Brain microvascular endothelial cell (primary cell): ENCODE results near the gene LONP1.
A peak's percentile ranks its signal among the peaks of the same experiment; 100 is the strongest.

Source experiments
- DNase-seq: peaks from one replicate; pipeline ENCODE4 v3.0.0-alpha.2; 2020
- H3K27ac ChIP-seq: fragments of 250-450 bp; sonication (Bioruptor Pico); 2 replicates; pipeline ENCODE4 v1.5.1; 2020; ENCODE audit warnings: mild to moderate bottlenecking, moderate library complexity
- H3K27me3 ChIP-seq: fragments of 250-450 bp; sonication (Bioruptor Pico); replicated peaks from 2 replicates; pipeline ENCODE4 v1.5.1; 2020; ENCODE audit warnings: mild to moderate bottlenecking
- H3K36me3 ChIP-seq: fragments of 250-450 bp; sonication (Bioruptor Pico); replicated peaks from 2 replicates; pipeline ENCODE4 v1.5.1; 2020; ENCODE audit warnings: mild to moderate bottlenecking
- H3K4me3 ChIP-seq: 2 replicates; pipeline ENCODE4 v1.5.1; 2011; ENCODE audit warnings: low read depth, mild to moderate bottlenecking, control low read depth, low read length, moderate library complexity
- in situ Hi-C: cut with HindIII; loops from 2 replicates; pipeline ENCODE4 v1.10.0; 2017; ENCODE audit warnings: low sequenced_read_pairs, low pct_ligation_motif_present
- TF ChIP-seq, protein P1 (sequence below): IDR thresholded peaks from 2 replicates; pipeline ENCODE4 v1.5.1; 2011; ENCODE audit warnings: low read depth, mild to moderate bottlenecking, moderate library complexity, low read length, control low read depth, inconsistent platforms; ENCODE audit errors: missing control alignments

LONP1 gene

DNA sequence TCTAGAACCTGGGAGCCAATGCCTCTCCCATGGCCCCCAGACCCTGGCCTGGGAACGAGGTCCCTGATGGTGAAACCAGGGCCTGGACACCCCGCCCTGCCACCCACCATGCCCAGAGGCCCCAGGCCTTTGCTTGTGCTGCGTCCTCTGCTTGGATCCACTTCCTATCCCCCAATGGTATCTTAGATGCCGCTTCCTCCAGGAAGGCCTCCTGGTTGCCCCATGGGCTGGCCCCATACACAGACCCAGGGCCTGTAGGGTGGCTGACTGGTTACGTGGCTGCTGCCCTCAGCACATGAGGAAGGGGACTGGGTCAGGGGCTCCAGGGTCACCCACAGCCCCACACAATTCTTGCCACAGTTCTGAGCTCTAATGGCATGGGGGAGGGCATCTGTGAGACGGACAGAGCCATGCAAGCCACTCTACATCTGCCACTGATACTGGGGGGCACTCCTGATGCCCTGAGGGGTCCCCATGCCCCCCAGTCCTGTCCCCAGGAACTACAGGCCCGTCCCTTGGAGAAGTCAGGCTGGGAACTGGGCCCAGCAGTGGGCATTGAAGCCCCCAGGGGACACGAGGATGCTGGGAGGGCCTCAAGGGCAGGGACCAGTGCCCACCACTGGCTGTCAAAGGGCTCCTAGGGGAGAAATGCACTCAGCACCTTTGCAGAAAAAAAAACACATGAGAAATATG is 24.8 kb downstream of the LONP1 start:
- Histone ChIP-seq H3K36me3 (peaks cover 75% of the 10 kb centered on the region), H3K27ac (no peak overlapping the region), H3K27me3 (no peaks in the 10 kb centered on the region), H3K4me3 (no peak overlapping the region)
- TF ChIP-seq, protein P1, sequence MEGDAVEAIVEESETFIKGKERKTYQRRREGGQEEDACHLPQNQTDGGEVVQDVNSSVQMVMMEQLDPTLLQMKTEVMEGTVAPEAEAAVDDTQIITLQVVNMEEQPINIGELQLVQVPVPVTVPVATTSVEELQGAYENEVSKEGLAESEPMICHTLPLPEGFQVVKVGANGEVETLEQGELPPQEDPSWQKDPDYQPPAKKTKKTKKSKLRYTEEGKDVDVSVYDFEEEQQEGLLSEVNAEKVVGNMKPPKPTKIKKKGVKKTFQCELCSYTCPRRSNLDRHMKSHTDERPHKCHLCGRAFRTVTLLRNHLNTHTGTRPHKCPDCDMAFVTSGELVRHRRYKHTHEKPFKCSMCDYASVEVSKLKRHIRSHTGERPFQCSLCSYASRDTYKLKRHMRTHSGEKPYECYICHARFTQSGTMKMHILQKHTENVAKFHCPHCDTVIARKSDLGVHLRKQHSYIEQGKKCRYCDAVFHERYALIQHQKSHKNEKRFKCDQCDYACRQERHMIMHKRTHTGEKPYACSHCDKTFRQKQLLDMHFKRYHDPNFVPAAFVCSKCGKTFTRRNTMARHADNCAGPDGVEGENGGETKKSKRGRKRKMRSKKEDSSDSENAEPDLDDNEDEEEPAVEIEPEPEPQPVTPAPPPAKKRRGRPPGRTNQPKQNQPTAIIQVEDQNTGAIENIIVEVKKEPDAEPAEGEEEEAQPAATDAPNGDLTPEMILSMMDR = no peak
- DNase-seq = no peak
- in situ Hi-C loops = no loop called here

DNA sequence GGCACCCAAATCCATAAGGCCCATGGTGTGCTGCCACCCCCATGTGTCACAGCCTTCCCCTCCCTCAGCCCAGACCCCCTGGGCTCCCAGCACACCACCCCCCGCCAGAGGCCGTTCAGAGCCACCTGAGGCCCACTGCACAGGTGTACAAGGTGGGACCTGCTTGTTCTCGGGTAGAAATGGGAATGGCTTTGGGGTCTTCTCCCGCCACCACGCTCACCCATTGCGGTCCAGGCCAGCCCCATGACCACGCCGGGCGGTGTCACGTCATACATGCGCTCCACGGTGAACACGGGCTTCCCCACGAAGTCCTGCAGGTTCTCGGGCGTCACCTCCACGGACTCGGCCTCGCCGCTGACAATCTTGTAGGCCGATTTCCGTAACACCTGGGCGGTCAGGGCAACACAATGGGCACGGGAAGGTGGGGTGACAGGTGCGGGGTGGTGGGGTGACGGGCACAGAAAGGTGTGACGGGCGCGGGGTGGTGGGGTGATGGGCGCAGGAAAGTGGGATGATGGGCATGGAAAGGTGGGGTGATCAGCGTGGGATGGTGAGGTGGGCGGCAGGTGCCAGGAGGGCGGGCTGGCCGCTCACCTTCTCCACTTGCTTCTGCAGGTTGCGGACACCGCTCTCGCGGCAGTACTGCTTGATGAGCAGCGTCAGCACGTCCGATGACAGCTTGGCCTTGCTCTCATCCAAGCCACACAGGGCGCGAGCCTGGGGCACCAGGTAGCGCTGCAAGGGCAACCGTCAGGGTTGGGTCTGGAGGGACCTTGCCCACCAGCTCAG is 25.6 kb downstream of the LONP1 start:
- TF ChIP-seq, protein P1 = no peak
- Histone ChIP-seq H3K4me3 (no peak overlapping the region), H3K36me3 (peaks cover 75% of the 10 kb centered on the region), H3K27ac (no peak overlapping the region), H3K27me3 (no peaks in the 10 kb centered on the region)
- in situ Hi-C loops = no loop called here
- DNase-seq = no peak

DNA sequence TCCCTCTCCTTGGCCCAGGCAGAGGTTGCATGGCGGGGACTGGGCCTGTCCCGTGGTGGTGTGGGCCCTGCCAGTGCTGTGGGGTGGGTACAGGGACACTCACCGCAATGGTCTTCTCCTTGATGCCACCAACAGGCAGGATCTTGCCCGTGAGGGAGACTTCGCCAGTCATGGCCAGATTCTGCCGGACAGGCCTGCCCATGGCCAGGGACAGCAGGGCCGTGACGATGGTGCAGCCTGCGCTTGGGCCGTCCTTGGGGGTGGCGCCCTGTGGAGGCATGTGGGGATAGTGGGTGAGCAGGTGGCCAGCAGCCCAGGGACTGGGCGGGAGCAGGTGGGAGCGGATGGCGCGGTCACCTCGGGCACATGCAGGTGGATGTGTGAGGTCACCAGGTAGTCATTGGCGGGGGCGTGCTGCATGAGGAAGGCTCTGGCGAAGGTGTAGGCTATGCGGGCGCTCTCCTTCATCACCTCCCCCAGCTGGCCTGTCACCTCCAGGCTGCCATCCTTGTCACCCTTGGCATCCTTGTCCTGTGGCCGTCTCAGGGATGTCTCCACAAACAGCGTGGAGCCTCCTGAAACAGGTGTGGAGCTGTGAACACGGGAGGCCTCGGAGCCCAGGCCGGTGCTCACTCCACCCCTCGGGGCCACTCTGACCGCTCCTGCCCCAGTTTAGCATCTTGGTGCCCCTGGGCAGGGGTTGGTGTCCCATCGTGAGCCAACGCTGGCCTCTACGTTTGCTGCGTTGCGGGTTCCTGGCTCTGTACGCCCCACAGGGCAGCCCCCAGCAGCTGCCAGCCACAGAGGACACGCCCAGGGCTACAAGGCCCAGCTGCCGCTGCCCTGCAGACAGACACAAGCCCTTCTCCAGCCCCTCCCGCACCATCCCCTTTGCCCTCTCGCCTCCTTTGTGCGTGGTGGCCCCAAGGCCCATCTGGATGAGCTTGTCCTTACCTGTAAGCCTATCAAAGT is 26.5 kb downstream of the LONP1 start:
- in situ Hi-C loops = no loop called here
- no peaks in the 10 kb centered on the region for H3K27me3 ChIP-seq
- peaks cover 67% of the 10 kb centered on the region for H3K36me3 ChIP-seq
- TF ChIP-seq, protein P1 = no peak
- DNase-seq = no peak
- H3K27ac ChIP-seq = no peak overlapping the region
- no peak overlapping the region for H3K4me3 ChIP-seq

DNA sequence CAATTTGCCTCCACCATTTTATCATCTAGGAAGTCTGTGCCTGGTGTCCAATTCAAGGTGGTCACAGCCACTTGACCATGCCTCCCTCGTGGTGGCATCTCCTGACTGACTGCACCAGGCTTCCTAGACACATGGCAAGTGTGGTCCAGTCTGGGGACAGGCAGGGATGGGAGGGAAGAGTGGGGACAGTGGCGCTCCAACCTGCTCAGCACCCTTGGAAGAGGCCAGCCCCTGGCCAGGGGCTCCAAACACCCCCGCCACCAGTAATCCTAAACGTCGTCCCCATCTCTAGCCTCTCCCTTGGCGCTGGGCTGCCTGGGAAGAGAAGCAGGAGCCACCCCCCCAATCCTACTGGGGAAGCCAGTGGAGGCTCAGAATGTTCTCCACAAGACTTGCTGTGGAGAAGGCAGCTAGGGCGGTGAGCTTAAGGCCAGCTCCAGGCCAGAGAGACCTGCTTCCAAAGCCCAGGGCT is 27.2 kb downstream of the LONP1 start:
- Histone ChIP-seq H3K36me3 (peaks cover 62% of the 10 kb centered on the region), H3K27ac (no peak overlapping the region), H3K27me3 (no peaks in the 10 kb centered on the region), H3K4me3 (no peak overlapping the region)
- TF ChIP-seq, protein P1 = no peak
- no peak for DNase-seq
- in situ Hi-C loops = no loop called here

DNA sequence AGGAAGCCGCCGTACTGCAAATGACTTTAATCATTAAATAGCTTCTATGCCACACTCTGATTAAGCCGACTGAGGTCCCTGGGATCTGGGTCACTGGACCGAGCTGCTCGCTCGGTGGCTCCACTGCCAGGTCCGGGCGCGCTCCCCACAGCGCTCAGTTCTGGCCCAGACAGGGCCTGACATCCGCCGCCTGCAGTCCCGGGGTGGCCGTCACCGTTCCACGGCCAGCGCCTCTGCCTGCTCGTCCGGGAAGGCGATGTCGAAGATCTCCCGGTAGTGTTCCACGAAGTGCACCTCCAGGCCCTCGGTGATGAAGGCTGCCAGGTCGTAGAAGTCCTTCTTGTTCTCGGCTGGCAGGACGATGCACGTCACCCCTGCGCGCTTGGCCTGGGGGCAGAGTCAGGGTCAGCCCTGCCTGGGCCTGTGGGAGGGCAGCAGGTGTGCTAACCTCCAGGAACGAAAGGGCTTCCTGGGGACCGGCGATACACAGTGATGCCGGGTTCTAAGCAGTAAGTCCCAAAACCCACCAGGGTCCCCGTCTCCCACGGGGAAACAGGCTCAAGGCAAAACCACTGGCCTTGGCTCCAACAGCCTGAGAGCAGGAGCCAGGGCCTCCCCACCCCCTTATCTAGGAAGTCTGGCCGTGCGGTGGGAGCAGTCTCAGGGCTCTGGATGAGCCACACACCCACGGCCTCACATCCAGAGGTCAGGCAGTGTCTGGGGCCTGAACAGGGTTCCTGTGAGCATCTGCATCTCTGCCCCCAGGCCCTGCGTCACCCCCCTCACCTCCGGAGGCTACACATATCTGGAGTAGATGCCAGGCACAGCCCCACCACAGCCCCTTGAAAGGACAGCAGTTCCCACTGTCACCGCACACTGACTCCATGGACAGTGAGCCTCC is 27.9 kb downstream of the LONP1 start:
- no peak for DNase-seq

More for the DNA sequence above, 27.9 kb downstream of the LONP1 start:
- Histone ChIP-seq H3K27me3 (no peaks in the 10 kb centered on the region), H3K27ac (no peak overlapping the region), H3K36me3 (peaks cover 60% of the 10 kb centered on the region), H3K4me3 (peak overlapping the region; percentile 97)
- TF ChIP-seq, protein P1 = no peak
- in situ Hi-C loops = no loop called here
